PFSK-1 (cell line): ENCODE measurements around the gene IPO11.

Experiments
- SIN3A ChIP-seq: IDR thresholded peaks from 2 replicates; pipeline ENCODE4 v1.6.1; 2012; ENCODE audit warnings: mild to moderate bottlenecking, low read length, moderate library complexity, borderline replicate concordance; ENCODE audit not compliant: insufficient read depth
- TF ChIP-seq, protein P1 (sequence below), 2 experiments: IDR thresholded peaks; 2 replicates each; pipeline versions ENCODE4 v1.6.1 to v1.8.0; 2011 to 2012; ENCODE audit warnings: low read depth in 2 of 2, low read length in 2 of 2, control low read depth in 1 of 2, inconsistent platforms in 1 of 2, mild to moderate bottlenecking in 1 of 2, moderate library complexity in 1 of 2; ENCODE audit not compliant: insufficient read depth in 1 of 2

DNA sequence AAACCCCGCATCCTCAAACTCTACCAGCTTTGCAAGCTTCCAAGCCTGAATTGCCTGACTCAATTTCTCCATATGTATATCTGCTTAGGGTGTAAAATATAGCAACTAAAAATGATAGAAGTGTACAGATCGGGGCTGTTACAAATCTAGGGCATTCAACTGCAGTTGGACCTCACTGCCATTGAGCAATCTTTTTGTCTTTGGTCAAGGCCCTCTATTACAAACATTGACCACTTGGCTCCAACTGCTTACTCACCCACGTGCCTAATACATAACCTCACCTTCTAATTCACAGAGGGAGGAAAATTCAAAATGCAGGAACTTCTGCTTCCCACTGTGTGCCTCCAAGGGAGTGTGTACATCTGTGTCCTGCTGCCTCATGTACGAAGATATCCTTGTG, 176.1 kb downstream of the IPO11 start:
- TF ChIP-seq, protein P1, sequence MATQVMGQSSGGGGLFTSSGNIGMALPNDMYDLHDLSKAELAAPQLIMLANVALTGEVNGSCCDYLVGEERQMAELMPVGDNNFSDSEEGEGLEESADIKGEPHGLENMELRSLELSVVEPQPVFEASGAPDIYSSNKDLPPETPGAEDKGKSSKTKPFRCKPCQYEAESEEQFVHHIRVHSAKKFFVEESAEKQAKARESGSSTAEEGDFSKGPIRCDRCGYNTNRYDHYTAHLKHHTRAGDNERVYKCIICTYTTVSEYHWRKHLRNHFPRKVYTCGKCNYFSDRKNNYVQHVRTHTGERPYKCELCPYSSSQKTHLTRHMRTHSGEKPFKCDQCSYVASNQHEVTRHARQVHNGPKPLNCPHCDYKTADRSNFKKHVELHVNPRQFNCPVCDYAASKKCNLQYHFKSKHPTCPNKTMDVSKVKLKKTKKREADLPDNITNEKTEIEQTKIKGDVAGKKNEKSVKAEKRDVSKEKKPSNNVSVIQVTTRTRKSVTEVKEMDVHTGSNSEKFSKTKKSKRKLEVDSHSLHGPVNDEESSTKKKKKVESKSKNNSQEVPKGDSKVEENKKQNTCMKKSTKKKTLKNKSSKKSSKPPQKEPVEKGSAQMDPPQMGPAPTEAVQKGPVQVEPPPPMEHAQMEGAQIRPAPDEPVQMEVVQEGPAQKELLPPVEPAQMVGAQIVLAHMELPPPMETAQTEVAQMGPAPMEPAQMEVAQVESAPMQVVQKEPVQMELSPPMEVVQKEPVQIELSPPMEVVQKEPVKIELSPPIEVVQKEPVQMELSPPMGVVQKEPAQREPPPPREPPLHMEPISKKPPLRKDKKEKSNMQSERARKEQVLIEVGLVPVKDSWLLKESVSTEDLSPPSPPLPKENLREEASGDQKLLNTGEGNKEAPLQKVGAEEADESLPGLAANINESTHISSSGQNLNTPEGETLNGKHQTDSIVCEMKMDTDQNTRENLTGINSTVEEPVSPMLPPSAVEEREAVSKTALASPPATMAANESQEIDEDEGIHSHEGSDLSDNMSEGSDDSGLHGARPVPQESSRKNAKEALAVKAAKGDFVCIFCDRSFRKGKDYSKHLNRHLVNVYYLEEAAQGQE (IDR thresholded peaks at IDR 0.05; ENCODE audit: insufficient read depth in 1 of 2, low read depth in 2 of 2, low read length in 2 of 2), result no peak
- no peak for TF ChIP-seq SIN3A
